ENCODE measurements around the gene PLK1. TPM values are rescaled to one million over a fixed set of nuclear protein-coding genes. Genes with fewer than 3 reads are reported as not detected.
"Not testable (repeated sequence)": the region's sequence is repeated elsewhere in the genome, so short reads cannot be mapped to it uniquely, and the experiment has no call there.

Gene PLK1
- total RNA-seq: 10 to 100 TPM; 80.0 to 93.4 TPM

GRCh38 chr16:23678430-23679273 lies at the start of gene PLK1:
Gene PLK1 (plus strand): TSS chr16:23678889. CDS start chr16:23678933, 44 bp downstream.
- peaks cover 21 to 29% of the 10 kb centered on the region in 2 donors for H3K36me3 Mint-ChIP-seq
- ATAC-seq (peak; percentile 94 to 98), DNase-seq (ENCODE audit: low spot score in 2 of 2) (peak; percentile 85 to 87)
- H3K9me3 Mint-ChIP-seq: no peaks in the 10 kb centered on the region
- peak within 1 kb of the TSS; percentile 68 to 95 for H3K27ac Mint-ChIP-seq

GRCh38 chr16:23629516-23629915 lies 49.2 kb upstream of the PLK1 start:
- no peak for ATAC-seq
- Mint-ChIP-seq H3K9me3 (no peaks in the 10 kb centered on the region), H3K27ac (peak overlapping the region in 1 of 2 donors; percentile 15), H3K36me3 (peaks cover 0 to 13% of the 10 kb centered on the region in 2 donors)
- DNase-seq (ENCODE audit: low spot score in 2 of 2): no peak

GRCh38 chr16:23631874-23632273 lies 46.8 kb upstream of the PLK1 start:
- not testable (repeated sequence) for H3K9me3 Mint-ChIP-seq; DNase-seq (ENCODE audit: low spot score in 2 of 2); ATAC-seq
- Mint-ChIP-seq H3K36me3 (peaks cover 8 to 11% of the 10 kb centered on the region in 2 donors), H3K27ac (peak overlapping the region in 1 of 2 donors; percentile 77)

- Mint-ChIP-seq H3K27ac (no peak overlapping the region), H3K36me3 (peaks cover 7 to 8% of the 10 kb centered on the region in 2 donors), H3K9me3 (no peaks in the 10 kb centered on the region)
- ATAC-seq (no peak), DNase-seq (ENCODE audit: low spot score in 2 of 2) (no peak)
Observed at GRCh38 chr16:23634461-23635036, 44.1 kb upstream of the PLK1 start.

- Mint-ChIP-seq H3K9me3 (no peaks in the 10 kb centered on the region), H3K27ac (no peak overlapping the region), H3K36me3 (peaks cover 9 to 15% of the 10 kb centered on the region in 2 donors)
- ATAC-seq (no peak), DNase-seq (ENCODE audit: low spot score in 2 of 2) (no peak)
Observed at GRCh38 chr16:23635958-23636357, 42.7 kb upstream of the PLK1 start.

- DNase-seq (ENCODE audit: low spot score in 2 of 2): no peak
- ATAC-seq: peak in 1 of 2 donors; percentile 4
Observed at GRCh38 chr16:23640615-23640930, 38.1 kb upstream of the PLK1 start.

GRCh38 chr16:23640931-23641765 lies 37.5 kb upstream of the PLK1 start, which contains the start of the genes DCTN5 and PALB2:
Gene DCTN5 (plus strand): TSS chr16:23641466. CDS start chr16:23641543, 77 bp downstream.
Gene PALB2 (minus strand): TSS chr16:23641310. CDS start chr16:23641157, 153 bp downstream.
- DNase-seq (ENCODE audit: low spot score in 2 of 2) (peak; percentile 86 to 96), ATAC-seq (peak; percentile 99)
- H3K36me3 Mint-ChIP-seq: peaks cover 40 to 41% of the 10 kb centered on the region in 2 donors
- H3K9me3 Mint-ChIP-seq: peaks cover 0 to 4% of the 10 kb centered on the region in 2 donors
- H3K27ac Mint-ChIP-seq: peak within 1 kb of the TSS; percentile 95 to 99

More at GRCh38 chr16:23640615-23640930, 38.1 kb upstream of the PLK1 start:
- H3K36me3 Mint-ChIP-seq: peaks cover 34 to 35% of the 10 kb centered on the region in 2 donors
- H3K27ac Mint-ChIP-seq: peak overlapping the region; percentile 95 to 99
- peaks cover 0 to 3% of the 10 kb centered on the region in 2 donors for H3K9me3 Mint-ChIP-seq

GRCh38 chr16:23642246-23642774 lies 36.4 kb upstream of the PLK1 start:
- peak overlapping the region; percentile 95 to 99 for H3K27ac Mint-ChIP-seq
- DNase-seq (ENCODE audit: low spot score in 2 of 2) (no peak), ATAC-seq (no peak)
- peaks cover 0 to 4% of the 10 kb centered on the region in 2 donors for H3K9me3 Mint-ChIP-seq
- peaks cover 44 to 50% of the 10 kb centered on the region in 2 donors for H3K36me3 Mint-ChIP-seq

- H3K36me3 Mint-ChIP-seq: peaks cover 15 to 44% of the 10 kb centered on the region in 2 donors
- DNase-seq (ENCODE audit: low spot score in 2 of 2): no peak
- no peaks in the 10 kb centered on the region for H3K9me3 Mint-ChIP-seq
- H3K27ac Mint-ChIP-seq: peak overlapping the region; percentile 65 to 69
- ATAC-seq: peak; percentile 88 to 91
Observed at GRCh38 chr16:23650674-23651416, 27.8 kb upstream of the PLK1 start.

GRCh38 chr16:23651943-23652468 lies 26.7 kb upstream of the PLK1 start:
- Mint-ChIP-seq H3K27ac (peak overlapping the region; percentile 69 to 90), H3K9me3 (no peaks in the 10 kb centered on the region), H3K36me3 (peaks cover 8 to 32% of the 10 kb centered on the region in 2 donors)
- DNase-seq (ENCODE audit: low spot score in 2 of 2) (no peak), ATAC-seq (peak; percentile 79 to 83)

- H3K9me3 Mint-ChIP-seq: no peaks in the 10 kb centered on the region
- peaks cover 41 to 52% of the 10 kb centered on the region in 2 donors for H3K36me3 Mint-ChIP-seq
- peak; percentile 78 to 88 for ATAC-seq
- DNase-seq (ENCODE audit: low spot score in 2 of 2): no peak
- H3K27ac Mint-ChIP-seq: no peak overlapping the region
Observed at GRCh38 chr16:23663918-23664317, 14.8 kb upstream of the PLK1 start.

GRCh38 chr16:23666571-23667354 lies 11.9 kb upstream of the PLK1 start:
- ATAC-seq (no peak), DNase-seq (ENCODE audit: low spot score in 2 of 2) (no peak)
- H3K9me3 Mint-ChIP-seq: no peaks in the 10 kb centered on the region
- H3K27ac Mint-ChIP-seq: no peak overlapping the region
- peaks cover 43 to 67% of the 10 kb centered on the region in 2 donors for H3K36me3 Mint-ChIP-seq

GRCh38 chr16:23667355-23667659 lies 11.4 kb upstream of the PLK1 start:
- H3K27ac Mint-ChIP-seq: no peak overlapping the region
- H3K36me3 Mint-ChIP-seq: peaks cover 43 to 68% of the 10 kb centered on the region in 2 donors
- no peaks in the 10 kb centered on the region for H3K9me3 Mint-ChIP-seq
- DNase-seq (ENCODE audit: low spot score in 2 of 2) (no peak), ATAC-seq (no peak)

- Mint-ChIP-seq H3K36me3 (peaks cover 43 to 70% of the 10 kb centered on the region in 2 donors), H3K27ac (no peak overlapping the region)
- DNase-seq (ENCODE audit: low spot score in 2 of 2): no peak
Observed at GRCh38 chr16:23668225-23668624, 10.5 kb upstream of the PLK1 start.

GRCh38 chr16:23668873-23669272 lies 9.8 kb upstream of the PLK1 start:
- H3K36me3 Mint-ChIP-seq: peaks cover 43 to 70% of the 10 kb centered on the region in 2 donors
- H3K9me3 Mint-ChIP-seq: no peaks in the 10 kb centered on the region
- H3K27ac Mint-ChIP-seq: no peak overlapping the region
- no peak for DNase-seq (ENCODE audit: low spot score in 2 of 2)
- no peak for ATAC-seq

More at GRCh38 chr16:23668225-23668624, 10.5 kb upstream of the PLK1 start:
- H3K9me3 Mint-ChIP-seq: no peaks in the 10 kb centered on the region
- no peak for ATAC-seq

All from activated naive CD4-positive, alpha-beta T cell treated with anti-CD3 and anti-CD28 coated beads, Interleukin-2, amount 50 U/mL, for 72 hours (primary cell).